ENCODE measurements around the gene PARP14.

GRCh38 chr3:122743581-122744120, 63.0 kb downstream of the PARP14 start:
- TF ChIP-seq CTCF (IDR thresholded peaks at IDR 0.05; ENCODE audit: borderline replicate concordance, extremely low read depth, low read length, poor library complexity, severe bottlenecking): no peak
- no peak for TF ChIP-seq EZH2 (IDR thresholded peaks at IDR 0.05; ENCODE audit: borderline replicate concordance, low read depth, low read length, severe bottlenecking)

Measured in DND-41 (cell line).